NCI-H2171 (cell line): ENCODE data around the gene CIBAR2.

Experiments
- DNase-seq: peaks from one replicate; lab custom pipeline; 2025; lab: John Stamatoyannopoulos, UW

Gene CIBAR2

DNA sequence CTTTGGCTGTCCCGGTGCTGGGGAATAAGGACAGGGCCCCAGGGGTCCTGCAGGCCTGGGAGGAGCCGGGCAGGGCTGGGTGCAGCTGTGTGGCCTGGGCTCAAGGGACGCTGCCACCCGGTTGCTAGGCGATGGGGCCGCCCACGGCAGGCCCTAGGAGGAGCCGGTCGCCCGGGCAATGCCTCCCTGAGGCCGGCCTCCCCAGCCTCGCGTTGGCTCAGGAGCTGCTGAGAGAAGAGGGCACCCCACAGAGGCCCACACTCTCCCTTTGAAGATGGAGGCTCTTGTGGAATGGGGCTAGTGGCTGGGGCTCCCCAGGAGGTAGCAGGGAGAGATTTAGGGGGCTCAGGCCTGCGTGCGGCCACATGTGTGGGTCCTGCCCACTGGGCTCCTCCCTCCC is at the start of gene CIBAR2:
Gene CIBAR2 (minus strand): TSS at position 109 of the 400 bp plus-strand sequence. CDS start 120 bp downstream, outside the sequence.
- DNase-seq = no peak

DNA sequence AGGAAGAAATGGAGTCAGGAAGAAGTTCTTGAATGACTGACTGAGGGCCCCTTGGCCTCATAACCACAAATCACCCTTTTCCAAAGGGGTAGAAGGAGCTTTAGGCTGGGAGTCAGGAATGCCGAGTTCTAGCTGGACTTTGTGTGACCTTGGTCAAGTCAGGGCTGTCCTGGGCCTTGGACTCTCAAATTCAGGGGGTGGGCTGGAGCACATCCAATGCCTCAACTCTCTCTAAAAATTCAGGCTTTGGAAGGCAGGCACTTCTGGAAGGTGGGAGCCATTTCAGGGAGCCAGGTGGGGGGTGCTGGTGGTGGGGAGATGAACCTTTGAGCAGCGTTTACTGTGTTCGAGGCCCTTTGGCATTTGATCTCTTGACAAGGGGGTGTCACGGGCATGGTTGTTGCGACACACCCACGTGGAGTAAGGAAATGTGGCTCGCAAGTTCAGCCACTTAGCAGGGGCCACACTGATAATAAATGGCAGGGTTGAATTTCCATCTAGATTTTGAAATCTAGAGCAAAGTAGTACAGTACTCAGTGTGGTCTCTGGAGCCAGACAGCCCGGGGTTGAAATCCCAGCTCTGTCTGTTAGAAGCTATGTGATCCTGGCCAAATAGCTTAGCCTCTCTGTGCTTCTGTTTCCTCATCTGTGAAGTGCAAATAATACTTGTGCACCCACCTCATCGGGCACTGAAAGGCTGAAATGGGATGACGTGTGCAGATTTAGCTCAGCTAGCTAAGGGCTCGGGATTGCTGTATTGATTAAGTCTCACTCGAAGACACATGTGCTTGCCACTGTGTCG is 47.1 kb upstream of the CIBAR2 start:
- DNase-seq = no peak

DNA sequence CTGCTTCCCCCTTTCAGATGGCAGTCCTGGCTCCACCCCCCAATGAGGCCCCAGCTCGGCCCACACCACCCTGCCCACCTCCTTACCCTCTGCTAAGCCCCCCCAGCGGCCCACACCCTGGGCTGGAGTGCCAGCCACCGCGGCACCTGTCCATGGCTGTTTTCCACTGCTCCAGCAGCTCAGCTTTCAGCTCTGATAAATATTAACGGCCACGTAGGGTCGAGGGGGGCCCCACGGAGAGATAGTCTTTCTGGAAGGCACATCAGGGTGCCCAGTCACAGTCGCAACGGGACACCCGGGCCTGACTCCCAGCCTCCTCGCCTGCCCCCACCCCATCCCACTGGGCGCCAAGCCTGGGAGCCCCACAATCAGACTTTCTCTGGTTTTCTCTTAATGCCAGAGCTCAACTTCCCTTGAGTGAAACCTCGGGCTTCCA is 46.5 kb upstream of the CIBAR2 start:
- no peak for DNase-seq

DNA sequence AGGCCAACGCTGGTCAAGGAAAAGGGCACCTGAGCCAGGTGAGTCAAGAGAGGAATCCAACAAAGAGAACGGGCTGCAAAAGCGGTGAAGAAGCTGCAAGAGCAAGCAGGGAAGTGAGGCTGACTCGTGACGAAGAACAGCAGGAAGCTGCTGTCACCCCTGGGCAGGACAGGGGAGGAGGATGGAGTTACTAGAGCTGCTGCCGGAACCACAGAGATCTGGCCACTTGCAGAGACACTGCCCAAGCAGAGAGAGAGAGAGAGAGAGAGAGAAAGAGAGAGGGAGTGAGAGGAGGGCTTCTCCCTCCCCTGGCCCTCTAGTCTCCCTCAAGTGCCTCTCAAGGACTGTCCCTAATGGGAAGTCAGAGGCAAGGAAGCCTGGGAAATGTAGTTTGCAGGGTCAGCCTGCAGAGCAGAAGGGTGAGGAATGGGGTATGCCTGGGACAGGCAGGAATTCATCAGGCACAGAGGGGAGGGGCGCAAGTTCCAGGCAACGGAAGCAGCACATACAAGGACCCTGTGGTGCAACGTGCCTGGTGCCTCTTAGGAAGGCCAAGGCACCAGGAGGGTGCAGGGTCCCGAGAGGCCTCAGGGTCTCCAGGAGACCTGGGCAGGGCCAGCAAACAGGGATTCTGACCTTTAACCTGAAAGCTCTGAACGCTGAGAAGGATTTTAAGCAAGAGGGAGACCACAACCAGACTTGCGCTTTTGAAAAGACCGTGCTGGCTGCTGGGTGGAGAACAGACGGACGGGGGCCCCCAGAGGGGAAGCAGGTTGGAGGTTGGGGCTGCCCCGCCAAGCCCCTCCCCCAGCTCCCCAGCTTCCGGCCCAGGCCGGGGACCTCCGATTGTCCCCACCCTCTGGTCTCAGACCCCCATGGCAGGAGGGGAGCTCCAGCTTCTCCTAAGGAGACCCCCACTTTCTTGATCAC is 45.8 kb upstream of the CIBAR2 start:
- peak; percentile 61 for DNase-seq

DNA sequence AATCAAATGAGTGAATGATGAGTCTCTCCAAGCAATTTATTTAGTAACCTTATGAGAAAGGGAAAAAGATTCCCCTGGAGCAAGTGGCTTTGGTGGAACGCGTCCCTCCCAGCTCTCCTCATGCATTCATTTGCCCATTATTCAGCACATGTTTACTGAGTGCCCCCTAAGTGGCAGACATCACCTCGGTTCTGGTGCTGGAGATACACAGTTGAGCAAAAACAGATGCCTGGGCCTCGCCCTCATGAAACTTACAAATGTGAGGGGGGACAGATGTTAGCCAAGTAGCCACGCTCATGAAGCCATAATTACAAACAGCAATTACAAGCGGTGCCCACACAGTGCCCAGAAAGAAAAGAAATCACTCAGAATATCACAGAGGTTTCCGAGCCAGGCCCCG is 45.1 kb upstream of the CIBAR2 start:
- DNase-seq = no peak

DNA sequence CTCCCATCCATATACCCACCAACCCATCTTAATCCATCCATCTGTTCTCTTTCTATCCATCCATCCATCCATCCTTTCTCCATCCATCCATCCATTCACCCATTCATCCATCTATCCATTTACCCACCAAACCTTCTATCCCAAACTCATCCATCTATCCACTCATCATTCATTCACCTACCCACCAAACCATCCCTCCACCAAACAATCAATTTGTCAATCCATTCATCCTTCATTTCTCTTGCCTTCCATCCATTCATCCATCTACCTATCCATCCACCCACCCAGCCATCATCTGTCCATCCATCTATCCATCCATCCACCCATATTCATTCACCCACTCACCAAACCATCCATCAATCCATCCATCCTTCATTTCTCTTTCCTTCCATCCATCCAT is 44.6 kb upstream of the CIBAR2 start:
- DNase-seq = no peak

DNA sequence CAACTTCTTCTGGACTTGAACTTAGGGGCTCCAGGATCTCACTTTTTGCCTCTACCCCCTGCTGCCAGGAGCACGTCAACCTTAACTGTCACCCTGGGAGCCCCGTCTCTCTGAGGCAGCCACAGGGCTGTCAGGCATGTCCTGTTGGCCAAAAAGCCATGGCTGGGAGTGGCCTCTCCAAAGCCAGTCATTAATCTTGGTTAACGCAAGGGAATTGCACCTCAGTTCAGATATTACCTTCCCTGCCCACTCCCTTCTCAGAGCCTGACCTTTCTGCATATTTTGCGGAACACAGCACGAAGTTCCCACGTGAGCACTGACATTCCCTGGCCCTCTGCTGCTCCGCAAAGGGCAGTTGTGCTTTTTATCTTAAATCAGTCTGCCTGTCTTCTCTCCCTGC is 44.2 kb upstream of the CIBAR2 start:
- no peak for DNase-seq

DNA sequence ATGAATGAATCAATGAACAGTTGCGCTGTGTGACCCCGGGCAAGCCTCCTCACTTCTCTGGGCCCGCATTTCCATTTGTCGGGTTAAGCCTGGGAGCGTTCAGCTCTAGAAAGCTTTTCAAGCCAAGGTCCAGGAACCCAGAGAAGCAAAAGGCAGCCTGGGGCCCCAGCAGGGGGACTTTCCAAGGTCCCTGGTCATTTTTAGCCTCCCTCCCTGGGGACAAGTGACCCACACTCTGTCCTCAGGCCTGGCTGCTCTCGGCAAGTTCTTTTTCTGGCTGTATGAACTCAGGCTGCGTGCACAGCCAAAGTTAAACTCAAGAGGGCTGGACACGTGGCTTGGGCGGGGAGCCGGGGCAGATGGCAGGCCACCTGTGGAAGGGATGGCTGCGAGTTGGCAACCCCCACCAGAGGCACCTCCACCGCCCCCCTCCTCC is 41.4 kb upstream of the CIBAR2 start:
- DNase-seq = peak; percentile 85

DNA sequence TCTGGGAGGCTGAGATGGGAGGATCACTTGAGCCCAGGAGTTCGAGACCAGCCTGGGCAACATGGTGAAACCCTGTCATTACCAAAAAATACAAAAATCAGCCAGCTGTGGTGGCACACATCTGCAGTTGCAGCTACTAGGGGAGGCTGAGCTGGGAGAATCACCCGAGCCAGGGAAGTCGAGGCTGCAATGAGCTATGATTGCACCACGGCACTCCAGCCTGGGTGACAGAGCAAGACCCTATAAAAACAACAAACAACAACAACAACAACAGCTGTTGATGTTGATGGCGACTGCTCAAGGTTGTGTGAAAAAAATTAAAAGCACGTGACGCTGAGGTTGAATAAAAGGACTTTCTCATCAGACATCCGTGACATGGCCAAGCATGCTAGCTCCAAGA is 40.8 kb upstream of the CIBAR2 start:
- no peak for DNase-seq

DNA sequence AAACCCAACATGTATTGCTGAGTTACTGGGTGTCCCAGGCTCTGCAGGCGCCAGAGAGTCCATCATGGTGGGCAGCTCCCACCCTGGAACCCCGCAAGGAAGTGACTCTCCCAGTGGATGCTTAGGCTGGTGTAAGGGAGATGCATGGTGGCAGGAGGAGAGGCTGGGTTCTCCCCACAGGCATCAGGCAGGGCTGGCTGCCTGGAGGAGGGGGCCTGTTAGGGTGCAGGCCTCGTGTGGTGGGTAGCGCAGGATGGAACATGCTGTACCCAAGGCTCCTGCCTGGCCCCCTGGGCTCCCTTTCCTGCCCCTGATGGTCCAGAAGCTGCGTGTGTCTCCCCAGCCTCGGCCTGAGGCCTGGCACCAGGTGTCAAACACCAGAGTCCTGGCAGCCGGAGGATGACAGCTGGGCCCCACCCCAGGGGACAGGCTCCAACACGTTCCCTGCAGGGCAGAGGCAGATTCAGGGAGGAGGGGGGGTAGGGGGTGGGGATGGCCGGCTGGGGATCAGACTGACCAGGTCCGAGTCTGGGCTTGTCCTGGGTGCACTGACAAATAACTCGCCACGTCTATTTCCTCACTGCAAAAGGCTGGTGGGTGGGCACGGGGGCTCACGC is 40.2 kb upstream of the CIBAR2 start:
- DNase-seq = peak; percentile 38

DNA sequence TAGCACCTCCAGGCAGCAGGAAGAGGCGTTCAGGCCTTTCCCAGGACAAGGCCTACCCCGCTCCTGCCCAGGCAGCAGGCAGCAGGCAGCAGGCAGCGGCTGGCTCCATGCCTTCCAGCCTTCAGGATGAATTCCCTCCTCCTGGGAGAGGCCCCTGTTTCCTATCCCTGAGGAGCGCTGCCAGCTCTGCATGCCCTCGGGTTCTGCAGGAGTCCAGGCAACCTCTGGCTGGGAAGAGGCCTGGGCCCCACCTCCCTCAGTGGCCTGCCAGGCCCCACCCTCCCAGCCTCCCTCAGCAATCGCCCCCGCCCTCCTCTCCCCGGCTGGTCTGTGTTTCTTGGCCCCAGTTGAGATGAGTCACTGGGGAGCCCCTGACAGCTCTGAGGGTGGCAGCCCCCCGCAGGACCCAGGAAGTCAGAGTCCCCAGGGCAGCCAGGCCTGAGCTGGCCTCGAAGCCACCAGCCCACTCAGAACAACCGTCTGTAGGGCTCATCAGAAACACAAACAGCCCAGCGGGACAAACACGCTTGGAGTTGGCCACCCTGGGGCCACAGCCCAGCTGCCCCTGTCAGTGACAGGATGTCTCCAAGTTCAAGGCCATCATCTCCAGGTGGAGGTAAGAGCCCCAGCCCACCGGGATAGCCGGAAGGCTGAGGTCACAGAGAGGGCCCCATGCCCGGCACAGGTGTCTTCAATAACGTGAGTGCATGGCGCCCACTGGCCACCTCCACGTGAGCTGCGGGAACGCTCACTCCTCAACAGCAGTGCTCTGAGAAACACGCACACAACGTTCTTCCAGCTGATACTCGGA is 39.5 kb upstream of the CIBAR2 start:
- peak; percentile 54 for DNase-seq

DNA sequence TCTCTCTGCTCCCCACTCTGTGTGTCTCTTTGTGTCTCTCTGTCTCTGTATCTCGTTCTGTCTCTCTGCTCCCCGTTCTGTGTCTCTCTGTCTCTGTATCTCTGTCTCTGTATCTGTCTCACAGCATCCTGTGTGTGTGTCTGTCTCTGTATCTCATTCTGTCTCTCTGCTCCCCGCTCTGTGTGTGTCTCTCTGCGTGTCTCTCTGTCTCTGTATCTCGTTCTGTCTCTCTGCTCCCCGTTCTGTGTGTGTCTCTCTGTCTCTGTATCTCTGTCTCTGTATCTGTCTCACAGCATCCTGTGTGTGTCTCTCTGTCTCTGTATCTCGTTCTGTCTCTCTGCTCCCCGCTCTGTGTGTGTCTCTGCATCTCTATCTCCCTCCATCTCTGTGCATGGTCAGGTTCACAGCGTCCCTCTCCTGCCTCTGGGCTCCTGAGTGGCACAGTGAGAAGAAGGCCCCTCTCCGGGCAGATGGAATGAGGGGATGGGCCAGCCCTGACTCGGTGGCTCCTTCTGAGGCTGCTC is 38.9 kb upstream of the CIBAR2 start:
- DNase-seq = no peak

DNA sequence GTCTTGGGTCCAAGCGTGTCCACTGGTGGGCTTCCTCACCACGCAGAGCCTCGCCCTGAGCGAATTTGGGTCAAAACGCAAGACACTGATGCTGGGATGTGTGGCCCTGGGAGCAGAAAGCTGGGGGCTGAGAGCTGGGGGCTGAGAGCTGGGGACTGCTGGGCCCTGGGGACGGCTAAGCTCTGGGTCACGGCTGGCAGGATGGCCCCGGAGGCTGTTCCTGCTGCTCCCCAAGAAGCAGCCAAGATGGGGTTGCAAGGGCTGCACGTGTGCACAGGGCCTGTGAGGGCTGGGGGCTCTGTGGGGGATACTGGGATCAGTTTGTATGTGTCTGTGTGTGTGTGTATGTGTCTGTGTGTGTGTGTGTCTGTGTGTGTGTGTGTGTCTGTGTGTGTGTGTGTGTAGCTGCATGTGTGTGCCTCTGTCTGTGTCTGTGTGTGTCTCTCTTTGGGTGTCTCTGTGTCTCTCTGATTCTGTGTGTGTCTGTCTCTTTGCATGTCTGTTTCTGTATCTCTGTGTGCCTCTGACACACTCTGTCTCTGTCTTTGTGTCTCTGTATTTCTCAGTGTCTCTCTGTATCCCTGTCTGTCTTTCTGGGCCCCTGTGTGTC is 38.2 kb upstream of the CIBAR2 start:
- DNase-seq = no peak

DNA sequence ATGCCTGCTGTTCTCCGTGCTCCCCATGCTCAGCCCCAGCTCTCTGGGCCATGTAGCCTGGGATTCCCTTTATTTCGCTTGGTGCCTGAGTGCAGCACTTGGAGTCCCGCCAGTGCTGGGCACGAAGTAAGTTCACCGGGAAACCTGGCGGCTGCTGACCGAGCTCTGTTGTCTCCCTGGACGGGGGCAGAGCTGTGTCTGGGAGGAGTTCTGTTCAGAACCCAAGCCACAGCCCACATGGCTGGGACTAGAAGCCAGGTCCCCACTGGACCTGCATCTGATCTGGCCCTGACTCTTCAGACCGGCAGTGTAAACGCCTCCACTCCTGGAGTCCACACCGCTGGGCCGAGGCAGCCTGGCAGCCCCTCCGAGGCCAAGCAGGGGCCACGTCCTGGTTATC is 37.5 kb upstream of the CIBAR2 start:
- DNase-seq = no peak

DNA sequence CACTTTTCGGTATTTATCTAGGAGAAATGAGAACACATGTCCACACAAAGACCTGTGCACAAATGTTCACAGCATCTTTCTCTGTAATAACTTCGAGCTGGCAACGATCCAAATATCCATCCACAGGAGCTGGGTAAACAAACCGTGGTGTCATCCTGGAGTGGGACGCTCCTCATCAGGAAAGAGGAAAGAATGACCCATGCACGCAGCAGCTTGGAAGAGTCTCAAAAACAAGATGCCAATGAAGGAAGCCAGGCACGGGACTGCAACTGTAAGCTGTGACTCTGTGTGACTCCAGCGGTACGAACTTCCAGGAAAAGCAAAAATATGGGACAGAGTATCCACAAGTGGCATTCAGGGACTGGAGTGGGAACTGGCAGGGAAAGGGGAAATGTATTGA is 36.7 kb upstream of the CIBAR2 start:
- peak; percentile 49 for DNase-seq

DNA sequence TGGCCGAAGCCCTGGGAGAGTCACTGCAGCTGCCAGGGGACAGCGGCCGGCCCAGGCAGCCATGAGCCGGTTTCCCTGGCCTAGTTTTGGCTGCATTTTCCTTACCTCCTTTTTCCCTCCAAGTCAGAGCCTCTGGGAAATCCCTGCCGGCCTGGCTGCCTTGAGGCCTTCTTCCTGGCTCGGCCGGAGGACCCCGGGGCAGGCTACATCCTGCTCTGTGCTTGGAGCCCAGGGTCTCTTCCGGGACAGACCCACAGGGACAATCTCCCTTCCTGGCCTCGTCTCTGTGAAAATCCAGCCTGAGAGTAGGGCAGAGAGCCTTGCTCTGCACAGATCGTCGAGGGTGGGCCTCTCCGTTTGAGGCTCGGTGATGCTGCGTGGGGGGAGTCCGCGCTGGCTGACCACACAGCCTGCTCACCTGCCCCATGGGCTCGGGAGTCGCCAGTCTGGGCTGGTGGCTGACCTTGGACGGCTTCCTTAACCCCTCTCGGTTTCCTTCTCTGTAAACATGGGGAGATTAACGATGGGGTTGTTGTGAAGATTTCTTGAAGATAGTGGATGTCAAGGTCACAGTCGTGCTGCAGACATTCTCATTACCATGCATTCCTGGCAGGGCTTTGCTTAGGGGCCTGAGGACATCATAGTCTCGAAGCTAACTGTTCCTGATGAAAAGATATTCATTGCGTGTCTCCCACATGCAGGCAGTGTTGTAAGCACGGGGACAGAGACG is 34.8 kb upstream of the CIBAR2 start:
- no peak for DNase-seq

DNA sequence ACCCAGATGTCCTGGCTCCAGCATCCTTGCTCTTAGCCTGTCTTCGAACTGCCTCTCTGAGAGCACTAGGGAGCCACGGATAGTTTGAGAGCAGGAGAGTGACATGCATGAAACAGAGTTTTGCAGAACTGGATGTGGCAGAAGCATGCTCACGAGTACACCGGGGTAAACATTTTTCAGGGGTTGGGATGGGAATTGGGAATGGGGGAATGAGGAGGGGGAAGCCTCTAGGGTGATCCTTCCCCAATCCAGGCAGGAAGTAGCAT is 34.2 kb upstream of the CIBAR2 start:
- DNase-seq = no peak

DNA sequence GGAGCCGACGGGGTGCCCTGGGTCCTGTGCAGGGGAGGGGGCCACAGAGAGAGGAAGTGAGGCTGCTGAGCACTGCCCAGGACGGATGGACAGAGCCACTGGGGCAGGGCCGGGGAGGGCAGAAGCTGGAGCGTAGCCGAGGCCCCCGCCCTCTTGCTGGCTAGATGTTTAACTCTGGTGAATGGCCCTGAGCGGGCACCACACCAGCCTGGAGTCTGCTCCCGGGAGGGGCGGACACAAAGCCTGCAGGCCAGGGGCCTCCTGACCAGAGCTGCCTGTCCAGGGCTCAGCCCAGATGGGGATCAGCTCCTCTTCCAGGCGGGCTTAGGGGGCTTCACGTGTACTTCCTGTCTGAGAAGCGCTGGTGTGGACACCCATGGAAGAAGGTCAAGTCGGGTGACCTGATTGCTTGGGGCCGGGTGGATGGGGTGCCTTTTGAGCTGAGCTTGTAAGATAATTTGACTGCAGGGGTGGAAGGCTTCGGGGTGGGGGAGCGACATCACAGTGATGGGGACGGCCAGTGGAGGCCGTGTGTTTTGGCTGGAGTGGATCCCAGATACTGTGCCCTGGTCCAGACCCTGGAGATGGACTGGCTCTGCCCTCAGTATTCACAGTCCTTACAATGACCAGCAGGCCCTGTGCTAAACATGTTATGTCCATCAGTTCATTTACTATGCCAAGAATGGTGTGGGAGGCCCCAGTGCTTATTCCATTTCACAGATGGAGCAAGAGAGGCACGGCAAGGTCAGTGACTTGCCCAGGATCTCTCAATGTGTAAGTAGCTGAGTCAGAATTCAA is 33.7 kb upstream of the CIBAR2 start:
- DNase-seq = no peak

DNA sequence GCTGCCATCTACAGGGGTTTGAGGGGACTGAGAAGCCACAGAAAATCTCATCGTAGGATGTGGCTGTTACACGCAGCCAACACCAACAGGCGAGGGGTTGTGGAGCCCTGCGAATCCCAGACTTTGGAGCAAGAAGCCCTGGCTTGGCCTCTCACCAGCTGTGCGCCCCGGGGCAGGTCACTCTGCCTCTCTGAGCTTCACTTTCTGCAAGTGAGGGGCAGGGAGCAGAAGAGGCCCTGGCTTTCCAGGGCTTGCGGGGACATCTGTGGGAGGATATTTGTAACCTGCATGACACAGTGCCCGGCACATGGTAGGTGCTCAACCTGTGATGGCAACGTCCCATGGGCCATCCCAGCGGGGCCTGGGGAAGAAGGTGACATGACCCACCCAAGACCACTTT is 32.9 kb upstream of the CIBAR2 start:
- DNase-seq = no peak
